PC-9 (cell line): ENCODE results near the gene LRRC71.

Experiments used
- EZH2 ChIP-seq: fragments of 200-600 bp; sonication (generic); IDR thresholded peaks from 2 replicates; pipeline ENCODE4 v1.8.0; 2017; ENCODE audit warnings: antibody characterized with exemption, low read depth
- TF ChIP-seq, protein P1 (sequence below): fragments of 200-600 bp; sonication (generic); conservative IDR thresholded peaks from 2 replicates; pipeline ENCODE4 v1.6.1; 2017; ENCODE audit warnings: mixed run types, antibody characterized with exemption, mild to moderate bottlenecking, moderate library complexity

DNA sequence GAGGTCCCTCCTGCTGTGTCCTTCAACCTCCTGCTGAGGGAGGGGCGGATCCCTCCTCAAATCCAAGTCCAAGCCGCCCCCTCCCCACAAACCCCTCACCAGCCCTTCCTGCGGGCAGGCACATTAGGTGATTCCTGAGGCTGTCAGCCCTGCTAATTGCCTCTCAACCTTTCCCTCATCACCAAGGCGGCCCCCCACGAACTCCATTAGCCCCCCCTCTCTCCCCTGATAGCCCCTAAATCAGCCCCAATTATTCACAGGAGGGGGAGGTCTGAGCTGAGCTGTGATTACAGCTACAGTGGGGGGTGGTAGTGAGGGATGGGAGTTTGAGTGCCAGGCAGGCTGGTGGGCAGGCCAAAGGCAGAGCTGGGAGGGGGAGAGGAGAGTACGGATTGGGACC, 32.7 kb upstream of the LRRC71 start:
- TF ChIP-seq, protein P1, sequence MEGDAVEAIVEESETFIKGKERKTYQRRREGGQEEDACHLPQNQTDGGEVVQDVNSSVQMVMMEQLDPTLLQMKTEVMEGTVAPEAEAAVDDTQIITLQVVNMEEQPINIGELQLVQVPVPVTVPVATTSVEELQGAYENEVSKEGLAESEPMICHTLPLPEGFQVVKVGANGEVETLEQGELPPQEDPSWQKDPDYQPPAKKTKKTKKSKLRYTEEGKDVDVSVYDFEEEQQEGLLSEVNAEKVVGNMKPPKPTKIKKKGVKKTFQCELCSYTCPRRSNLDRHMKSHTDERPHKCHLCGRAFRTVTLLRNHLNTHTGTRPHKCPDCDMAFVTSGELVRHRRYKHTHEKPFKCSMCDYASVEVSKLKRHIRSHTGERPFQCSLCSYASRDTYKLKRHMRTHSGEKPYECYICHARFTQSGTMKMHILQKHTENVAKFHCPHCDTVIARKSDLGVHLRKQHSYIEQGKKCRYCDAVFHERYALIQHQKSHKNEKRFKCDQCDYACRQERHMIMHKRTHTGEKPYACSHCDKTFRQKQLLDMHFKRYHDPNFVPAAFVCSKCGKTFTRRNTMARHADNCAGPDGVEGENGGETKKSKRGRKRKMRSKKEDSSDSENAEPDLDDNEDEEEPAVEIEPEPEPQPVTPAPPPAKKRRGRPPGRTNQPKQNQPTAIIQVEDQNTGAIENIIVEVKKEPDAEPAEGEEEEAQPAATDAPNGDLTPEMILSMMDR = no peak
- TF ChIP-seq EZH2 = no peak
